Liver (tissue), 9 donors: ENCODE measurements around the gene EDA. TPM values are rescaled to one million over a fixed set of nuclear protein-coding genes. Genes with fewer than 3 reads are reported as not detected.

Experiments
- DNase-seq: peaks from one replicate; pipeline ENCODE4 v3.0.0-alpha.2; 2017; ENCODE audit warnings: low spot score
- H3K27ac ChIP-seq, 2 donors: one replicate each; pipeline ENCODE4 v1.7.0; 2013; ENCODE audit warnings: inconsistent platforms in 2 of 2, low read length in 2 of 2, control low read depth in 1 of 2, low read depth in 1 of 2, mild to moderate bottlenecking in 1 of 2
- H3K27me3 ChIP-seq, 4 donors: one replicate each; pipeline versions ENCODE4 v1.6.1 to v1.7.0; 2013; ENCODE audit warnings: low read length in 3 of 4, inconsistent platforms in 1 of 4, mild to moderate bottlenecking in 1 of 4, moderate library complexity in 1 of 4; ENCODE audit not compliant: control insufficient read depth in 4 of 4, insufficient read depth in 4 of 4
- H3K36me3 ChIP-seq, 4 donors: one replicate each; pipeline versions ENCODE4 v1.6.1 to v1.7.0; 2013; ENCODE audit warnings: low read length in 3 of 4, mild to moderate bottlenecking in 3 of 4, low read depth in 1 of 4, moderate library complexity in 1 of 4; ENCODE audit not compliant: control insufficient read depth in 4 of 4, insufficient read depth in 3 of 4
- H3K4me1 ChIP-seq, 4 donors: one replicate each; pipeline versions ENCODE4 v1.6.1 to v1.7.0; 2013; ENCODE audit warnings: low read length in 3 of 4, mild to moderate bottlenecking in 3 of 4, moderate library complexity in 1 of 4; ENCODE audit not compliant: control insufficient read depth in 4 of 4, insufficient read depth in 4 of 4
- H3K4me3 ChIP-seq, 3 donors: one replicate each; pipeline versions ENCODE4 v1.6.1 to v1.7.0; 2013; ENCODE audit warnings: low read length in 3 of 3, control low read depth in 1 of 3, low read depth in 1 of 3, mild to moderate bottlenecking in 1 of 3
- H3K9ac ChIP-seq, 2 donors: one replicate each; pipeline ENCODE4 v1.7.0; 2013; ENCODE audit warnings: low read length in 2 of 2, mild to moderate bottlenecking in 2 of 2, moderate library complexity in 2 of 2, control low read depth in 1 of 2, low read depth in 1 of 2
- H3K9me3 ChIP-seq, 4 donors: one replicate each; pipeline versions ENCODE4 v1.6.1 to v1.7.0; 2013; ENCODE audit warnings: low read length in 3 of 4; ENCODE audit not compliant: control insufficient read depth in 4 of 4
- EGR1 ChIP-seq, 2 donors: IDR thresholded peaks; 2 replicates each; pipeline ENCODE4 v1.6.1; 2016 to 2018; ENCODE audit warnings: antibody characterized with exemption in 2 of 2, low read depth in 2 of 2
- MAX ChIP-seq: IDR thresholded peaks from 2 replicates; pipeline ENCODE4 v1.6.1; 2016; ENCODE audit warnings: antibody characterized with exemption
- RAD21 ChIP-seq, 2 donors: IDR thresholded peaks; 2 replicates each; pipeline ENCODE4 v1.6.1; 2016; ENCODE audit warnings: antibody characterized with exemption in 2 of 2, mild to moderate bottlenecking in 2 of 2
- SP1 ChIP-seq: IDR thresholded peaks from 2 replicates; pipeline ENCODE4 v1.6.1; 2018; ENCODE audit warnings: antibody characterized with exemption, mild to moderate bottlenecking
- TAF1 ChIP-seq: conservative IDR thresholded peaks from 2 replicates; pipeline ENCODE4 v1.6.1; 2016; ENCODE audit warnings: antibody characterized with exemption, mild to moderate bottlenecking
- YY1 ChIP-seq: IDR thresholded peaks from 2 replicates; pipeline ENCODE4 v1.6.1; 2016; ENCODE audit warnings: antibody characterized with exemption, mild to moderate bottlenecking
- ZBTB33 ChIP-seq: IDR thresholded peaks from 2 replicates; pipeline ENCODE4 v1.6.1; 2016; ENCODE audit warnings: antibody characterized with exemption
- WGBS: extraction: QIAGEN DNeasy Blood & Tissue Kit; methylation state at CpG from one replicate; pipeline ENCODE4 v1.1.7; 2013; 5-methylcytosine and 5-hydroxymethylcytosine counted together
- polyA plus RNA-seq, 2 donors: library from polyadenylated mRNA; stranded (reverse) in 1 of 2; unstranded in 1 of 2; fragments of 200-250 nt in 1 of 2; fragments of >200 nt in 1 of 2; fragmentation: Nextera tagmentation in 1 of 2; extraction: Ambion mirVana in 1 of 2; gene quantifications; one replicate each; pipeline versions ENCODE4 v1.2.1 to v1.2.3, GENCODE V29; 2013 to 2015
- total RNA-seq, 2 donors: library from RNA; depleted of rRNA; stranded (reverse); fragments of >200 nt; gene quantifications; one replicate each; pipeline ENCODE4 v1.2.3, GENCODE V29; 2014
- TF ChIP-seq, protein P1 (sequence below): fragments of 150-350 bp; IDR thresholded peaks from 2 replicates; pipeline ENCODE4 v1.5.1; 2017; ENCODE audit warnings: improper control_type of control experiment, low read depth, low read length; ENCODE audit not compliant: missing input control
- donor health status: healthy.
- donor health status: healthy.
- donor health status: healthy.
- donor health status: healthy.
- donor health status: healthy.

Gene EDA
- total and polyA plus RNA-seq, 4 donors: 0.39 to 2.6 (median 1.5) TPM

DNA sequence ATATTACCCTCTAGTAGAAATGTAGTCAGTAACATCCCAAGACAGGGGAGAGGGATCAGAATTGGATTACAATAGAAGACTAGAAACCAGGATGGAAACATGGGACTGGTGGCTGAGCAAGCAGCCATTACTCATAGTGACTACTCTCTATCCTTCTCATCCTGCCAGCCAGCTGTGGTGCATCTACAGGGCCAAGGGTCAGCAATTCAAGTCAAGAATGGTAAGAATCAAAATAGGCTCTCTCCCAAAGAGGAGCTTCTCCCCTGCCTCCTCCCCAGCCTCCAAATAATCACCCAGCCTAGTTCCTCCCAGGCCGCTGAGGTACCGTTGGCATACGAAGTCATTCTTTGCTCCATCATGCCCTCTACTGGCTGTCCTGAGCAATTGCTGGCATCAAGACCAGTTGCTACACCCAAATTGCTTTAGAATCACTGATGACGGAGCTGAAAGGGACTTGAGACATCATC is 414.4 kb downstream of the EDA start:
- no peak overlapping the region for H3K27ac ChIP-seq
- no peak for DNase-seq
- 5% methylated on average over 4 of the region's 4 CpGs for WGBS
- H3K9me3 ChIP-seq: no peaks in the 10 kb centered on the region
- no peaks in the 10 kb centered on the region for H3K4me1 ChIP-seq
- TF ChIP-seq TAF1 (no peak), MAX (no peak), ZBTB33 (no peak), RAD21 (IDR thresholded peaks at IDR 0.05) (peak; percentile 73 to 82)
- TF ChIP-seq, protein P1, sequence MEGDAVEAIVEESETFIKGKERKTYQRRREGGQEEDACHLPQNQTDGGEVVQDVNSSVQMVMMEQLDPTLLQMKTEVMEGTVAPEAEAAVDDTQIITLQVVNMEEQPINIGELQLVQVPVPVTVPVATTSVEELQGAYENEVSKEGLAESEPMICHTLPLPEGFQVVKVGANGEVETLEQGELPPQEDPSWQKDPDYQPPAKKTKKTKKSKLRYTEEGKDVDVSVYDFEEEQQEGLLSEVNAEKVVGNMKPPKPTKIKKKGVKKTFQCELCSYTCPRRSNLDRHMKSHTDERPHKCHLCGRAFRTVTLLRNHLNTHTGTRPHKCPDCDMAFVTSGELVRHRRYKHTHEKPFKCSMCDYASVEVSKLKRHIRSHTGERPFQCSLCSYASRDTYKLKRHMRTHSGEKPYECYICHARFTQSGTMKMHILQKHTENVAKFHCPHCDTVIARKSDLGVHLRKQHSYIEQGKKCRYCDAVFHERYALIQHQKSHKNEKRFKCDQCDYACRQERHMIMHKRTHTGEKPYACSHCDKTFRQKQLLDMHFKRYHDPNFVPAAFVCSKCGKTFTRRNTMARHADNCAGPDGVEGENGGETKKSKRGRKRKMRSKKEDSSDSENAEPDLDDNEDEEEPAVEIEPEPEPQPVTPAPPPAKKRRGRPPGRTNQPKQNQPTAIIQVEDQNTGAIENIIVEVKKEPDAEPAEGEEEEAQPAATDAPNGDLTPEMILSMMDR: peak; percentile 79
- no peak overlapping the region for H3K9ac ChIP-seq
- no peak overlapping the region for H3K4me3 ChIP-seq
- no peaks in the 10 kb centered on the region for H3K27me3 ChIP-seq
- H3K36me3 ChIP-seq: no peaks in the 10 kb centered on the region

DNA sequence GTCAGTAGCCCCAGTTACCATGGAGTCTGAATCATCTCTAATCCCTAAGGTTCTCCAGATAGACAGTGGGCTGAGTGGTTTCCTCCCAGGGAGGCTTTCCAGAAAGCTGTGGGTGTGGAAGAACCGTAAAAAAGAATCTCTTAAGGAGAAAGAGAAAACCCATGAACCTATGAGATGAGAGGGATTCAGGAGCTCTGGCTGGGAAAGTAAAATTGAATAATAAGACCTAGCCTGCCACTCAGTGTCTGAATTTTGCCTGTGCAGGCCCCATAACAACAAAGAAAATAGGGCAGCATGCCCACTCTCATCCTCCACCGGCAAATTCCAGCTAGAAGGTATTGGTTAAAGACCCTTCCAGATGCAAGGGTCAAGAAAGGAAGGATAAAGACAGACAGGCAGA is 416.9 kb downstream of the EDA start:
- Histone ChIP-seq H3K4me3 (no peak overlapping the region), H3K27ac (no peak overlapping the region), H3K36me3 (no peaks in the 10 kb centered on the region), H3K9ac (no peak overlapping the region), H3K27me3 (no peaks in the 10 kb centered on the region), H3K9me3 (no peaks in the 10 kb centered on the region), H3K4me1 (no peaks in the 10 kb centered on the region)
- no peak for TF ChIP-seq SP1
- DNase-seq: no peak
- WGBS: 61% methylated on average over 2 of the region's 2 CpGs

DNA sequence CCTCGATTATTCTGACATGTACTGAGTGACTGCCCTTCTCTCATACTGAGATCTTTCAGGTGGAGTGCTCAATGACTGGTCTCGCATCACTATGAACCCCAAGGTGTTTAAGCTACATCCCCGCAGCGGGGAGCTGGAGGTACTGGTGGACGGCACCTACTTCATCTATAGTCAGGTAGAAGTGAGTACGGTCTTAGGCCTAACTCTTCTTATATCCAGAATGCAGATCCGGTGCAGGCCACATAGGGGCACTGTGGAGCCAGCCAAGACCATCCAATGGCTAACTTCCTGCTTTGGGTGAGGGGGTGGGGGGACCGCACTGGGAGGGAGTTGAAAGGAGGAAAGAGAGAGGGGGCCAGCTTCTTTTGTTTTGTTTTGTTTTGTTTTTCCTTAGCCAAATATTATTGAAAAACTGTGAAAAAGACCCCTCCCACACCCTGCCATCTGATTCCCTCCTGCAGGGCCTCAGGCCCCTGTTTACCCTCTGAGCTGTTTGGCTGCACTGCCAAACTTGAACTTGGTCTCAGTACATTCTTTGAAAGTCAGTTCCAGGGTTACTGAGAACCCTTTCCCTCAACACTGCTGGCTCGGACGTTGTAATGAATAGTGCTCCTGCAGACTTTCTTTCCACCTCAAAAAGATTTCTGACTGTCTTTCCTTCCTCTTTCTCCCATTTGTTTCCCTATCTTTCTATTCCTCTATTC is 417.6 kb downstream of the EDA start:
- no peak overlapping the region for H3K4me3 ChIP-seq
- H3K9ac ChIP-seq: no peak overlapping the region
- no peaks in the 10 kb centered on the region for H3K9me3 ChIP-seq
- H3K27ac ChIP-seq: no peak overlapping the region
- TF ChIP-seq EGR1 (IDR thresholded peaks at IDR 0.05; ENCODE audit: low read depth in 2 of 2) (no peak), RAD21 (IDR thresholded peaks at IDR 0.05) (peak; percentile 62 to 68), TAF1 (no peak), YY1 (no peak)
- TF ChIP-seq, protein P1: peak; percentile 48
- no peaks in the 10 kb centered on the region for H3K27me3 ChIP-seq
- 74% methylated on average over 10 of the region's 10 CpGs for WGBS
- DNase-seq: no peak
- H3K4me1 ChIP-seq: peaks cover 0 to 4% (median 2%) of the 10 kb centered on the region in 4 donors
- H3K36me3 ChIP-seq: no peaks in the 10 kb centered on the region
